GM19452 (cell line): ENCODE results near the gene ABCC8.

Experiments used
- ATAC-seq: cut with Tn5 transposase; IDR thresholded peaks from one replicate; pipeline ENCODE4 v1.9.1; 2021; ENCODE audit not compliant: unreplicated experiment

ABCC8 gene

GRCh38 chr11:17406818-17407149 is 69.9 kb downstream of the ABCC8 start:
- ATAC-seq, result no peak

DNA sequence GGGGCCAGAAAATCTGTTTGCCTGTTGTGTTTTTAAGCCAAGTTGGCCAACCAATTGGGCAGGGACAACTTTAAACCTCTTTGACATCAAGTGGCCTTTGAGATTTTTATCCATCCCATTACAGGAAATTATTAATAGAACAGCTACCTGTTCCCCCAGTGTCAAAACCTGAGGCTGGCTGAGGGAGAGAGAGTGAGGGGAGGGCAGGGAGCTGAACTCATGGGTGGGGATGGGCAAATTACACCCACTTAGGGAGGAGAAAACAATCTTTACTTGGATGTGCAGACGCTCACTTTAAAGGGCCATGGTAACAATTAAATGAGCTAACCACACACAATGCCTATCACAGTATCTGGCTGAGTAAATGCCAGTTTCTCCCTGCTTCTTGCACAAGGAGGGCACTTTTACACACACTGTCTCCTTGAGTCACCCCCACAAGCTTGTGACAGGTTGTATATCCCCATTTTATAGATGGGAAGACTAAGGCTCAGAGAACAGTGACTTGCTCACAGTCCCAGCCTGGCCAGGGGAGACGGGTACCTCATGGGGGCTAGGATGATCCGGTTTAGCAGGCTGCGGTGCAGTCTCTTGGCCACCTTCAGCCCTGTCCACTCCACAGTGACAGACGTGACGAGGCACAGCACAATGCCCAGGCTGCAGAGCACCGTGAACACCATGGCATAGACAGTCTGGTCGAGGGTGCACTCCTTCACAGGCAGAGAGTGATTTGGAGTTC is 70.4 kb downstream of the ABCC8 start:
- no peak for ATAC-seq

- ATAC-seq, result peak; percentile 44
These were observed 71.2 kb downstream of the ABCC8 start for GRCh38 chr11:17405232-17406005.

DNA sequence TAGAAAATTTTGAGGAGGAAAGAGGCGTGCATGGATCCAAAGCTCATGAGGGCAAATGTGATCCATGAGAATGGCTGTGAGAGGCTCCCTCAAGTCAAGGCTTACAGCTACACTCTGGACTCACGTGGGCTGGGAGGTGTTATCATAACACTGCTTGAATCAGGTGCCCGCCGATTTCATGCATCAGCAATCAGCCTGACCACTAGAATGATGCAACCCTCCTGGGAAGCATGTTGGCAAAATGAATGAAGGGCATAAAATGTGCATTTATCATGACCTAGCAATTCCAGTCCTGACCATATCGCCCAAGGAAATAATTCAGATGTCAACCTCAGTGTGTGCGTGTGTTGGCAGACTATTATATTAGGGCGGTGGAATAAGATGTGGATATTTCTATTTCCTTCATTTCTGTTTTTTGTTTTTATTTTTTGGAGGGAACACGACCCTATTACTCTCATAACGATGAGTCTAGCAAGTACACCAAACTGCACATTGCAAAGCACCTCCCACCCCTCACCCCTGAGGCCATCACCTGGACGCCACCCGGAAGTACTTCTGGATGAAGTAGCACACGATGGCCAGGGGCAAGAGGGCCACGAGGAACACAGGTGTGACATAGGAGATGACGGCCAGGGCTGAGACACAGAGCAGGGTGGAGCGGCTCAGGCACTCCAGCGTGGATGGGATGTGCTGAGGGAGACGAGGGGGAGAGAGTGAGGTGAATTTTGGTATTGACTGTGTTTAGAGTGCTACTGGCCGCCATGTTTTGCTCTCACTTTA is 72.5 kb downstream of the ABCC8 start:
- no peak for ATAC-seq

DNA sequence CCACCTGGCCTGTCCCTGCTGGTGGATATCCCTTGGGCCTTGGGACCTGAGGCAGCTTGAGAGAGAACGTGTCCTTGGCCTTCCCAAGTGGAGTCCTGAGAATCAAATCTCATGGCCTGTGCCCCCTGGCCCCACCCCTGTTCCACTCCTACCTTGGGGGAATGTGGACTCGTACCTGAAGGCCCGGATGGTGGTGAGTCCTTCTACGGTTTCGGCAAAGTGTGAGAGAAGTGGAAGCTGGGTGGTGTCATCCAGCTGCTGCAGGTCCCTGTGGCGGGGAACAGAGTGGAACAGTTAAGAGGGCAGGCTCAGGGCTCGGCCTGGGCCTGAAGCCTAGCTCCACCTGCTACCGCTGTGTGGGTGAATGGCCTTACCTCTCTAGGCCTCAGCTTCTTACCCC is 74.2 kb downstream of the ABCC8 start:
- no peak for ATAC-seq

DNA sequence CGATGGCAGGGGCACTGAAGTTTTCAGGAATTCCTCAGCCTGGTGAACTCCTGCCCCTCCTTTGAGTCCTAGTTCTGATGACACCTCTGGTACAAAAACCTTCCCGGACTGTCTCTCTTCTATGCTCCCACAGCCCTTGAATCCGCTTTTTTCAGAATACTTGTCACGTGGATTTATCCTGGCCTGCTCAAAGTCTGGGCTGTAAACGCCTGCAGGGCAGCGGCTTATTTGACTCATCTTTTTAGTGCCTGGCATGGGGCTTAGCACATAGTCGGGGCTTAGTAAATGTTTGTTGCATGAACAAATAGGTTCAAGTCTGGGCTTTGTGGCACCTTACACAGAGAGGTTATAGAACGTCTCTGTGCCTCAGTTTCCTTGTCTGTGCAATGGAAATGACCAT is 74.8 kb downstream of the ABCC8 start:
- ATAC-seq, result no peak

- no peak for ATAC-seq
These were observed 75.3 kb downstream of the ABCC8 start for GRCh38 chr11:17401316-17401715.

- peak; percentile 74 for ATAC-seq
These were observed 76.4 kb downstream of the ABCC8 start for GRCh38 chr11:17400048-17400775.

DNA sequence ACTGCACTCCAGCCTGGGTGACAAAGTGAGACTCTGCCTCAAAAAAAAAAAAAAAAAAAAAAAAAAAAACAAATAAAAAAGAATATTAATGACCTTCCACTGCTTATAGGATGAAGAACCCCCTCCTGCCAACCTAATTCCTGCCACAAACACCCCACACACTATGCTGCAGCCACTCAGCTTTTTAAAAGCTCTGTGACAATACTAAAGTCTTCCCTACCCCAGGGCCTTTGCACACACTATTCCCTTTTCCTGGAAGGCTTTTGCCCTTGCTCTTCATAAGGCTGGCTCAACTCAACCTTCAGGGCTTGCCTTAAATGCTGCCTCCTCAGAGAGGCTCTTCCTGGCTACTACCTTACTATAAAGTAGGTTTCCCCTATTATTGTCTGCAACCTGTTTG is 77.4 kb downstream of the ABCC8 start:
- ATAC-seq, result no peak

GRCh38 chr11:17397311-17398002 is 79.2 kb downstream of the ABCC8 start:
- ATAC-seq, result no peak

DNA sequence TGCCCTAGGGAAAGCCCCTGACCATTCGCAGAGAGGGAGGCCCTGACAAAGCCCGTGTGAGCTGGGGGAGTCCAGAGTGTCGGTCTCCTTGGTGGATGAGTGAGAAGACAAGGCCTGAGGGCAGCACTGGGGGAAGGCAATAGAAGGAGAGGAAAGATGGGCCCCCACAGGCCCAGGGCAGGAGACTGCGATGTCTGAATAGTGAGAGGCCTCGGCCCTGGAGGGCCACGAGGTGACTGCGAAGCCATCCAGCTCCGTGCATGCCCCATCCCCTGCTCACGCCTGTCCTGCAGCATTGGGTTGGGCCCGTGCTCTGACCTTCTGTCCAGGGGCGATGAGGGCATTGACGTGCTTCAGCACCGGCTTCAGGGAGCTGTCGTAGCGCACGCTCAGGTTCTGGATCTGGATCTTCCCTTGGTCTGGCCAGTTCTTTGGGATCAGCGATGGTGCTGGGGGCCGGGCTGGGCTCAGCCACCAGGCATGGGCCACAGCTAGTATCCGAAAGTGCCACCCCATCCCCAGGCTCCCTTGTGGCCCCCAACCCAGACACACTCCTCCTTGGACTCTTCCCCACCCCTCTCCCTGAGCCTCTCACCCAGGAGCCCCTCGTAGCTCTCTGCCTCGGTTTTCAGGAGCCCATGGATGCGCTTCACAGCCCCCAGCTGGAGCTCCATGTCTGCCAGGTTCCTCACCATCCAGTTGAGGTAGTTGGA is 79.9 kb downstream of the ABCC8 start:
- no peak for ATAC-seq

GRCh38 chr11:17395978-17396377 is 80.7 kb downstream of the ABCC8 start:
- ATAC-seq, result no peak

DNA sequence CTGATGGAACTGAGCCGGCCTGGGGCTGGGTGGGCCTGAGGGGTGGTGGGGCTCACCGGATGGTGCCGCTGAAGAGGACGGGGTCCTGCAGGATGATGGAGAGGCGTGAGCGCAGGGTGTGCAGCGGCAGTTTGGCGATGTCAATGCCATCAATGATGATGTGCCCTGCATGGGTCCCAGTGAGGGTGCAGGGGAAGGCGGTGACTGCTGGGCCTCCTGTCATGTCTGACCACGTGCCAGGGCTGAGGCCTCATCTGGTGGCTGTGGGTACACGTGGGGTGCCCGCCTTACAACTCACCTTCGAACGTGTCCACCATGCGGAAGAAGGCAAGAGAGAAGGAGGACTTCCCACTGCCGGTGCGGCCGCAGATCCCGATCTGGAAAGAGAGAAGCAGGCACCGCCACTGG is 81.1 kb downstream of the ABCC8 start:
- no peak for ATAC-seq

DNA sequence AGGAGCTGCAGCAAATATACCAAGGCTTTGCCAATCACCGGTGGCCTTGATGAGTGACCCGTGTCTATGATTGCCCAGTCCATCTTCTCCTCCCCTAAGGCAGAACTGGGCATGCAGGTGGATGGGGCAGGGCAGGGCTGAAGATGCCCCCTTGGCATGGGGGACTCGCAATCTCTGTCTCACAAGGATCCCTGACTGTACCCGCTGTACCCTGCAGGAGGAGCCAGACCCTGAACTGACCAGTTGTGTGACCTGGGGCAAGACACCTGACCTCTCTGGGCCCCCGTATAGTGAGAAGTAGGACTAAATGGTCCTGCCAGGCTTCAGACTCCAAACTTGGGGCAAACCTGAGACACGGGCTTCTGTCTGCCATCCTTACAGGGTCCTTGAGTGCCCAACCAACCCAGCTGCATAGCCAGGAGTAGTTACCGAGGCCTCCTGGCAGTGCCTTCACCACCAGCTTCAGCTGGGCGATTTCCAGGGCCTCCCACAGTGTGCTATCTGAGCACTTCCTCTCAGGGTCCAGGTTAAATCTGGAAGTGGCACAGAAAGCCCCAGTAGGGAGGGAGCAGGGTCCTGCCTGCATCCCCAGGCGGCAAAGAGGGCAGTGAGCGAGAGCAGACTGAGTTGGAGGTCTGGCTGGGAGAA is 81.8 kb downstream of the ABCC8 start:
- no peak for ATAC-seq

- ATAC-seq, result no peak
These were observed 83.2 kb downstream of the ABCC8 start for GRCh38 chr11:17393472-17393871.

- no peak for ATAC-seq
These were observed 83.8 kb downstream of the ABCC8 start for GRCh38 chr11:17392872-17393271.

DNA sequence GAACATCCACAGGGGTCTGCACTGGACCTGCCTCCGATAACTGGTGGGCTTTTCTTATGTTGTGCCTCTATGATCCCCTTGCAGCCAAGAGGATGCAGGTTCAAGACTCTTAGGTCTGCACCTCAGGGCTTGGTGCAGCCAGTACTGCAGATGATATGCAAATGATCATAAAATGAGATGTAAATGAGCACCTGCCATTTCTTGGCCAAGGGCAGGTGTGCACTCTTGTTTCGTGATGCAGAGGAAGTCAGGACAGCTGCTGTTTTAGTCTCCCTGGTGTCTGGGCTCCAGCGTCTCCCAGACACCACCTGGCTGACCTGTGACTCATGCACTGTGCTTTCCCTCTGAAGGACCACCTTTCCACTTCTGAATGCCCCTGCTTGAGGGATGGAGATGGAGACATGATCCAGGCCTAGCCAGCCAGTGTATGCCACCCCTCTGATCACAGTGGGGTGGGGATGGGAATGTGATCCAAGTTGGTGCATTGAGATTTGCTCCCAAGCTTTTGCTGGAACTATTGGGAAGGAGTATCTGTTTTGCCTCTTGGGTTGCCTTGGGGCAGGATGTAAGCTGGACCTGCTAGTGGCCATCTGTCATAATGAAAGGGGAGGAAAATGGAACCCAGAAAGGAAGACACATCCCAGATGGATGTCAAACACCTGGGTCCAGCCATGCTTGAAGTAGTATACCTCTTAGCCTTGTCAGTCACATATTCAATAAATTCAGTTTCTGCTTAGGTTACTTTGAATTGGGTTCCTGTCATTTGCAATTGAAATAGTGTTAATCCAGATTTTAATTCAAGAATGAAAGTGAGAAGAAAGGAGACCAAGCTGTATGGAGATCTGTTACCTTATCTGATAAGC is 84.9 kb downstream of the ABCC8 start:
- no peak for ATAC-seq

DNA sequence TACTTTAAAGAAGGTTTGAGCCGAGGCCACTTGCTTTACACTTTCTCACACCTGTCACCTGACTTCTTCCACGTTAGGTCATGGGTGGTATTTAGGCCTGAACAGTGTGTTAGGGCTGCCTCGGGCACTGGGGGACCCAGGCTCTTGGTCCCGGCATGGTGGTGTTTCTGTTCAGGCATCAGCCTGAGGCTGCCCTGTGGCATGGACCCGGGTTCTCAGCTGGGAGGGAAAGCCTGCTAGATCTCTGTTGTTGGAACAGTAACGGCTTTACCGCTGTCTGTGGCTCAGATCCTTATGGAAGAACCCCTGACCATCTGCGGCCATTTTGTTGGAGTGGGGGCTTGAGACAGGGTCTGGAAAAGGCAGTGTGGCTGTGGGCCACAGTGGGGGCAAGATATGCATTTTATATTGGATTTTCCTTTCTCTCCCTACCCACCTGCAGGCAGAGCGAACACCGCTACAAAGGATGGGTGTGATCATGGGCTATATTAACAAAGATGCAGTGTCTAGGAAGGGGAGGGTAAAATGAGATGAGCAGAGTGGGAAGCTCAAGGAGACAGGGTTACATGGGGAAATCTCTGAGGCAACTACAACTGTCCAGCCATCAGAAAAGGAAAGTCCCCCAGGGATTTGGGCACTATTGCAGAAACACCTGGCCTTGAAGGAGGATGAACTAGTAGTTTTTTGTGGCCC is 86.5 kb downstream of the ABCC8 start:
- ATAC-seq, result no peak
